Loucy (cell line): ENCODE measurements around the gene PRKCQ.

ENCODE experiments used
- H2AFZ ChIP-seq: fragments of 200-600 bp; sonication (generic); 2 replicates; pipeline ENCODE4 v1.6.0; 2016; ENCODE audit warnings: antibody characterized with exemption, mild to moderate bottlenecking, low read length, moderate library complexity
- H3F3A ChIP-seq: fragments of 200-600 bp; 2 replicates; pipeline ENCODE4 v1.6.0; 2016; ENCODE audit warnings: antibody characterized with exemption, low read depth, mild to moderate bottlenecking
- H3K27me3 ChIP-seq: fragments of 200-600 bp; sonication (generic); 2 replicates; pipeline ENCODE4 v1.6.1; 2014; ENCODE audit warnings: low read length, mild to moderate bottlenecking; ENCODE audit not compliant: insufficient read depth, poor library complexity, severe bottlenecking
- H3K36me3 ChIP-seq: fragments of 200-600 bp; sonication (generic); 2 replicates; pipeline ENCODE4 v1.6.1; 2016; ENCODE audit warnings: low read length; ENCODE audit not compliant: insufficient read depth
- H3K4me1 ChIP-seq: fragments of 200-600 bp; sonication (generic); 2 replicates; pipeline ENCODE4 v1.5.1; 2014; ENCODE audit warnings: low read length, mild to moderate bottlenecking; ENCODE audit not compliant: insufficient read depth, poor library complexity, severe bottlenecking
- H3K4me2 ChIP-seq: fragments of 200-600 bp; sonication (generic); 2 replicates; pipeline ENCODE4 v1.6.0; 2014; ENCODE audit warnings: antibody characterized with exemption, low read length, low read depth, mild to moderate bottlenecking; ENCODE audit not compliant: poor library complexity, severe bottlenecking
- H3K4me3 ChIP-seq: fragments of 200-600 bp; sonication (generic); 2 replicates; pipeline ENCODE4 v1.5.1; 2014; ENCODE audit warnings: low read length, mild to moderate bottlenecking, mixed read lengths; ENCODE audit not compliant: poor library complexity, severe bottlenecking
- H3K79me2 ChIP-seq: fragments of 200-600 bp; sonication (generic); 2 replicates; pipeline ENCODE4 v1.6.1; 2014; ENCODE audit warnings: low read length; ENCODE audit not compliant: insufficient read depth
- H3K9ac ChIP-seq: fragments of 200-600 bp; sonication (generic); 2 replicates; pipeline ENCODE4 v1.6.0; 2014; ENCODE audit warnings: mild to moderate bottlenecking, low read depth, low read length, moderate library complexity; ENCODE audit not compliant: poor library complexity, severe bottlenecking
- H3K9me2 ChIP-seq: fragments of 200-600 bp; sonication (generic); replicated peaks from 2 replicates; pipeline ENCODE4 v1.6.1; 2016; ENCODE audit warnings: low read depth, low read length, mixed read lengths
- H3K9me3 ChIP-seq: fragments of 200-600 bp; sonication (generic); 2 replicates; pipeline ENCODE4 v1.6.1; 2014; ENCODE audit warnings: mild to moderate bottlenecking, antibody characterized with exemption, low read length, low read depth; ENCODE audit not compliant: insufficient read depth
- H4K20me1 ChIP-seq: fragments of 200-600 bp; sonication (generic); 2 replicates; pipeline ENCODE4 v1.6.0; 2014; ENCODE audit warnings: antibody characterized with exemption, low read length, mild to moderate bottlenecking; ENCODE audit not compliant: insufficient read depth, poor library complexity, severe bottlenecking
- CTCF ChIP-seq: fragments of 200-600 bp; sonication (generic); conservative IDR thresholded peaks from 2 replicates; pipeline ENCODE4 v1.5.1; 2014; ENCODE audit warnings: mild to moderate bottlenecking, antibody characterized with exemption, low read length
- EZH2phosphoT487 ChIP-seq: fragments of 200-600 bp; IDR thresholded peaks from 2 replicates; pipeline ENCODE4 v1.6.1; 2018; ENCODE audit warnings: antibody characterized with exemption, mild to moderate bottlenecking, moderate library complexity, borderline replicate concordance

Gene PRKCQ

GRCh38 chr10:6494442-6494819 lies 85.6 kb downstream of the PRKCQ start:
- Histone ChIP-seq H4K20me1 (no peaks in the 10 kb centered on the region), H3K4me2 (no peak overlapping the region), H3K36me3 (peaks cover 78% of the 10 kb centered on the region), H3K79me2 (peaks cover 7% of the 10 kb centered on the region; the same call in 1 of the 2 replicates), H3K4me3 (no peak overlapping the region), H2AFZ (no peak overlapping the region), H3K4me1 (peaks cover 49% of the 10 kb centered on the region), H3K27me3 (no peaks in the 10 kb centered on the region), H3K9me2 (no peaks in the 10 kb centered on the region), H3F3A (peaks cover 4% of the 10 kb centered on the region), H3K9ac (no peak overlapping the region), H3K9me3 (0 out of 2 replicates have a peak, but pooled peaks cover 1% of the 10 kb centered on the region)
- TF ChIP-seq CTCF (no peak), EZH2phosphoT487 (no peak)

- Histone ChIP-seq H3K27me3 (no peaks in the 10 kb centered on the region), H4K20me1 (no peaks in the 10 kb centered on the region), H3K36me3 (peaks cover 84% of the 10 kb centered on the region), H3K9ac (no peak overlapping the region), H3K4me2 (no peak overlapping the region), H3F3A (peaks cover 4% of the 10 kb centered on the region), H3K4me1 (peaks cover 42% of the 10 kb centered on the region), H3K9me2 (no peaks in the 10 kb centered on the region), H3K79me2 (peaks cover 7% of the 10 kb centered on the region; the same call in 1 of the 2 replicates), H2AFZ (no peak overlapping the region), H3K4me3 (no peak overlapping the region), H3K9me3 (no peaks in the 10 kb centered on the region)
- TF ChIP-seq CTCF: no peak
- no peak for TF ChIP-seq EZH2phosphoT487
Measured at GRCh38 chr10:6493521-6494441, 86.3 kb downstream of the PRKCQ start.

- H3K4me2 ChIP-seq: no peak overlapping the region
- no peaks in the 10 kb centered on the region for H3K9me3 ChIP-seq
- no peak for TF ChIP-seq CTCF
- TF ChIP-seq EZH2phosphoT487: no peak
- no peak overlapping the region for H3K4me3 ChIP-seq
- H3K79me2 ChIP-seq: peaks cover 7% of the 10 kb centered on the region; the same call in 1 of the 2 replicates
- H4K20me1 ChIP-seq: no peaks in the 10 kb centered on the region
- H3K9me2 ChIP-seq: no peaks in the 10 kb centered on the region
- H3K27me3 ChIP-seq: no peaks in the 10 kb centered on the region
- H3F3A ChIP-seq: peaks cover 4% of the 10 kb centered on the region
- peaks cover 91% of the 10 kb centered on the region for H3K36me3 ChIP-seq
- H2AFZ ChIP-seq: no peak overlapping the region
- H3K4me1 ChIP-seq: peaks cover 33% of the 10 kb centered on the region
- no peak overlapping the region for H3K9ac ChIP-seq
Measured at GRCh38 chr10:6492896-6493295, 87.2 kb downstream of the PRKCQ start.
